Measurements from ENCODE around the gene MIEF1.

Gene MIEF1

DNA sequence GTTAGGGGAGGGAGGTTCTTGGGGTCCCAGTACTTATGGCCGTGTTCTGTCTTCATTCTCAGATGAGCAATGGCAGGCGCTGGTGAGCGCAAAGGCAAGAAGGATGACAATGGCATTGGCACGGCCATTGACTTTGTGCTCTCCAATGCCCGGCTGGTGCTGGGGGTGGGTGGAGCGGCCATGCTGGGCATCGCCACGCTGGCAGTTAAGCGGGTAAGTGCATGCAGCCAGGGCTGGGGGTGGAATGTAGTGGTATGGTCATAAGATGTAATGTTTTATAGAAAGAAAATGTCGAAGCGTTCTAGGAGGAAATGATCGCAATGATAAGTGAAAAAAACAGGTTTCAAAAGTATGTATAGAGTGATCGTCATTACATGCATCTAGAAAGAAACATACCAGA lies 9.1 kb downstream of the MIEF1 start:
- TF ChIP-seq, protein P1, sequence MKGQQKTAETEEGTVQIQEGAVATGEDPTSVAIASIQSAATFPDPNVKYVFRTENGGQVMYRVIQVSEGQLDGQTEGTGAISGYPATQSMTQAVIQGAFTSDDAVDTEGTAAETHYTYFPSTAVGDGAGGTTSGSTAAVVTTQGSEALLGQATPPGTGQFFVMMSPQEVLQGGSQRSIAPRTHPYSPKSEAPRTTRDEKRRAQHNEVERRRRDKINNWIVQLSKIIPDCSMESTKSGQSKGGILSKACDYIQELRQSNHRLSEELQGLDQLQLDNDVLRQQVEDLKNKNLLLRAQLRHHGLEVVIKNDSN (IDR thresholded peaks at IDR 0.05): no peak
- no peak for TF ChIP-seq RAD21 (IDR thresholded peaks at IDR 0.05; ENCODE audit: low read depth)
- no peak for TF ChIP-seq FOXM1 (IDR thresholded peaks at IDR 0.05; ENCODE audit: borderline replicate concordance, low read depth)
- no peak for TF ChIP-seq CREB1 (IDR thresholded peaks at IDR 0.05; ENCODE audit: low read depth)
- TF ChIP-seq, protein P2, sequence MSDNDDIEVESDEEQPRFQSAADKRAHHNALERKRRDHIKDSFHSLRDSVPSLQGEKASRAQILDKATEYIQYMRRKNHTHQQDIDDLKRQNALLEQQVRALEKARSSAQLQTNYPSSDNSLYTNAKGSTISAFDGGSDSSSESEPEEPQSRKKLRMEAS (IDR thresholded peaks at IDR 0.05): no peak
- TF ChIP-seq YY1 (IDR thresholded peaks at IDR 0.05; ENCODE audit: low read depth): no peak
- TF ChIP-seq CEBPB (IDR thresholded peaks at IDR 0.05): no peak
- TF ChIP-seq NFIC (IDR thresholded peaks at IDR 0.05): no peak
- TF ChIP-seq, protein P3, sequence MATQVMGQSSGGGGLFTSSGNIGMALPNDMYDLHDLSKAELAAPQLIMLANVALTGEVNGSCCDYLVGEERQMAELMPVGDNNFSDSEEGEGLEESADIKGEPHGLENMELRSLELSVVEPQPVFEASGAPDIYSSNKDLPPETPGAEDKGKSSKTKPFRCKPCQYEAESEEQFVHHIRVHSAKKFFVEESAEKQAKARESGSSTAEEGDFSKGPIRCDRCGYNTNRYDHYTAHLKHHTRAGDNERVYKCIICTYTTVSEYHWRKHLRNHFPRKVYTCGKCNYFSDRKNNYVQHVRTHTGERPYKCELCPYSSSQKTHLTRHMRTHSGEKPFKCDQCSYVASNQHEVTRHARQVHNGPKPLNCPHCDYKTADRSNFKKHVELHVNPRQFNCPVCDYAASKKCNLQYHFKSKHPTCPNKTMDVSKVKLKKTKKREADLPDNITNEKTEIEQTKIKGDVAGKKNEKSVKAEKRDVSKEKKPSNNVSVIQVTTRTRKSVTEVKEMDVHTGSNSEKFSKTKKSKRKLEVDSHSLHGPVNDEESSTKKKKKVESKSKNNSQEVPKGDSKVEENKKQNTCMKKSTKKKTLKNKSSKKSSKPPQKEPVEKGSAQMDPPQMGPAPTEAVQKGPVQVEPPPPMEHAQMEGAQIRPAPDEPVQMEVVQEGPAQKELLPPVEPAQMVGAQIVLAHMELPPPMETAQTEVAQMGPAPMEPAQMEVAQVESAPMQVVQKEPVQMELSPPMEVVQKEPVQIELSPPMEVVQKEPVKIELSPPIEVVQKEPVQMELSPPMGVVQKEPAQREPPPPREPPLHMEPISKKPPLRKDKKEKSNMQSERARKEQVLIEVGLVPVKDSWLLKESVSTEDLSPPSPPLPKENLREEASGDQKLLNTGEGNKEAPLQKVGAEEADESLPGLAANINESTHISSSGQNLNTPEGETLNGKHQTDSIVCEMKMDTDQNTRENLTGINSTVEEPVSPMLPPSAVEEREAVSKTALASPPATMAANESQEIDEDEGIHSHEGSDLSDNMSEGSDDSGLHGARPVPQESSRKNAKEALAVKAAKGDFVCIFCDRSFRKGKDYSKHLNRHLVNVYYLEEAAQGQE (IDR thresholded peaks at IDR 0.05; ENCODE audit: low read depth): no peak
- TF ChIP-seq EGR1 (IDR thresholded peaks at IDR 0.05): no peak
- TF ChIP-seq EP300 (IDR thresholded peaks at IDR 0.05; ENCODE audit: borderline replicate concordance): no peak
- TF ChIP-seq ZBTB7A (IDR thresholded peaks at IDR 0.05; ENCODE audit: low read depth): no peak
- TF ChIP-seq TAF1 (IDR thresholded peaks at IDR 0.05; ENCODE audit: low read depth): no peak

DNA sequence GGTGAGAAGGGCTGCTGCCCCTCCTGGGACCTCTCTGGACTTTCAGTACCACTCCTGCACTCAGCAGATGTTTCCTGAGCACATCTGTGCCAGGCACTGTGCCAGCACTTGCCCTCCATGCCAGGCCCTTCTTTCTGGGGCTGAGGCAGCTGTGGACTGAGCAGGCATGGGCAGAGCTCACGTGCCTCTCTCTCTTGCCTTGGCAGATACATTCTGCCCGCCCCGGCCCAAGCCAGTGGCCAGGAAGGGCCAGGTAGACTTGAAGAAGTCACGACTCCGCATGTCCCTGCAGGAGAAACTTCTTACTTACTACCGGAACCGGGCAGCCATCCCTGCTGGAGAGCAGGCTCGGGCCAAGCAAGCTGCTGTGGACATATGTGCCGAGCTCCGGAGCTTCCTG lies 9.9 kb downstream of the MIEF1 start:
- TF ChIP-seq YY1 (IDR thresholded peaks at IDR 0.05; ENCODE audit: low read depth): no peak
- no peak for TF ChIP-seq TCF12 (IDR thresholded peaks at IDR 0.05; ENCODE audit: low read depth)
- no peak for TF ChIP-seq NFIC (IDR thresholded peaks at IDR 0.05)

DNA sequence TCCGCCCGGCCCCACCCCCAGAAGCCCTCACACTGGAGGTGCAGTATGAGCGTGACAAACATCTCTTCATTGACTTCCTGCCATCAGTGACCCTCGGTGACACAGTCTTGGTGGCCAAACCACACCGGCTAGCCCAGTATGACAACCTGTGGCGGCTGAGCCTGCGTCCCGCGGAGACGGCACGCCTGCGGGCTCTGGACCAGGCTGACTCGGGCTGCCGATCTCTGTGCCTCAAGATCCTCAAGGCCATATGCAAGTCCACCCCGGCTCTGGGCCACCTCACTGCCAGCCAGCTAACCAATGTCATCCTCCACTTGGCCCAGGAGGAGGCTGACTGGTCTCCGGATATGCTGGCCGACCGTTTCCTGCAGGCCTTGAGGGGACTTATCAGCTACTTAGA lies 11.7 kb downstream of the MIEF1 start:
- TF ChIP-seq ZBTB7A (IDR thresholded peaks at IDR 0.05; ENCODE audit: low read depth) (no peak), TAF1 (IDR thresholded peaks at IDR 0.05; ENCODE audit: low read depth) (no peak), EGR1 (IDR thresholded peaks at IDR 0.05) (no peak), NFIC (IDR thresholded peaks at IDR 0.05) (no peak), CREB1 (IDR thresholded peaks at IDR 0.05; ENCODE audit: low read depth) (no peak), YY1 (IDR thresholded peaks at IDR 0.05; ENCODE audit: low read depth) (no peak), CEBPB (IDR thresholded peaks at IDR 0.05) (no peak), TEAD4 (IDR thresholded peaks at IDR 0.05) (no peak), TCF12 (IDR thresholded peaks at IDR 0.05; ENCODE audit: low read depth) (no peak), EP300 (IDR thresholded peaks at IDR 0.05; ENCODE audit: borderline replicate concordance) (no peak), RAD21 (IDR thresholded peaks at IDR 0.05; ENCODE audit: low read depth) (no peak)
- TF ChIP-seq, protein P2 (IDR thresholded peaks at IDR 0.05): no peak
- TF ChIP-seq, protein P1 (IDR thresholded peaks at IDR 0.05): no peak

DNA sequence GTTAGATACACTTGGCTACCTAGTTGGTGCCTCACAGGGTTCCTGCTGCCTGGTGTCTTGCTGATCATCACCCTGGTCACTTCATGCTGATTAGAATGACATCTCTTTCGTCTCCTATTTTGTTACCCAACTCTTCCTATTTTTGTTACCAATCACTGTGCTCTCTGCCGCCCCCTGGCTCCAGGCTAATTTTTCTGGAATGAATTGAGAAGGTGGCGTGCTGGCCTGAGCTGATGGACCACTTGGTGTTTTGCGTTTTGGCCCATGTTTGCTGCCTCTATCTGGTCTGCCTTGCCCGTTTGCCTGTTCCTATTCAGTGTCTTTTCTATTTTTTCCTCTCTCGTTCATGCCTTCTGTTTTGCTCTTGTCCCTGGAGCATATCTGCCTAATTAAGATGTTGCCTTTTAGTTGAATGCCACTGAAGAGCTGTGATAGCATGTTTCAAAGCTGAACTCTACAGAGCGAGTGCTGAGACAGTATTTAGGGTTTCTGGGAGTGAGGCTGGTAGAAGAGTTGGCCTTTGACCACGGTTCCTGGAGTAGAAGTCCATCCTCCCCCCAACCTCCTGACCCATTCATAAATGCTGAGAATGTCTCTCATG lies 12.4 kb downstream of the MIEF1 start:
- TF ChIP-seq, protein P1 (IDR thresholded peaks at IDR 0.05): no peak
- TF ChIP-seq RAD21 (IDR thresholded peaks at IDR 0.05; ENCODE audit: low read depth): peak; percentile 62

DNA sequence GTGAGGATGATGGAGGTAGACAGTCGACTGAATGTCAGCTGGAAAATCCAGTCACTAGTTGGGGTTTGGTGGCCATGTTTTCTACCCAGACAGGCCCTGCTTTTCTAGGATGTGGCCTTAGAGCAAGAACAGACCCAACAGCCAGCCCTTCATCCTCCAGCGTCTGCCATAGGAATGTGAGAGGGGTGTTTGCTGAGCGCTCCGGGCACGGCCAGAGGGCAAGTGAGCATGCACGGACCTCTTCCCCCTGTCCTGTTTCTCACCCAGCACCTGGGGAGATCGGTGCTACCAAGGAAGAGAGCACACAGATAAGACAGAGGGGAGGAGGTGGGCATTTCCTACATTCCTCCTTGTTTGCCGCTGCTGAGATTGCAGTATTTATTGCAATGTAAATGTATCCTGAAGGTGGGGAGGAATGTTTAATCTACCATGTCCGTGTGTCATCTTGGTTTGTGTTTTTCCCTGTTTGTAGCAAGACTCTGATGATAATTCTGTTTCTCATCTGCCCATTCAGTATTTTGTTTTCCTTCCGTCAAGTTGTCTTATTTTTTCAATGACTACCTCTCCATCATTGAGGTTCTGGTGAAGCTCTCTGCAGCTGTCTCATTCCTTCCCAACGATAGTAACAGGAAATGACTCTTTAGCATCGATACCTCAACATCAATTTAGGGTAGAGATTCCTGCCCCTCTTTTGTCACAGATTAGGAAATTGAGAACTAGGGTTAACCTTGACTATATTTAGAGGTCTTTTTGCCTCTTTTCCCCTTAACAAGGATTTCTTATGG lies 13.4 kb downstream of the MIEF1 start:
- TF ChIP-seq NFIC (IDR thresholded peaks at IDR 0.05) (no peak), TCF12 (IDR thresholded peaks at IDR 0.05; ENCODE audit: low read depth) (no peak), CEBPB (IDR thresholded peaks at IDR 0.05) (no peak), ZBTB7A (IDR thresholded peaks at IDR 0.05; ENCODE audit: low read depth) (no peak), RAD21 (IDR thresholded peaks at IDR 0.05; ENCODE audit: low read depth) (no peak), YY1 (IDR thresholded peaks at IDR 0.05; ENCODE audit: low read depth) (no peak), TAF1 (IDR thresholded peaks at IDR 0.05; ENCODE audit: low read depth) (no peak)
- TF ChIP-seq, protein P3 (IDR thresholded peaks at IDR 0.05; ENCODE audit: low read depth): no peak
- TF ChIP-seq, protein P2 (IDR thresholded peaks at IDR 0.05): no peak
- TF ChIP-seq, protein P1 (IDR thresholded peaks at IDR 0.05): no peak

Measured in Ishikawa (cell line).